ENCODE measurements around the gene BABAM1. TPM values are rescaled to one million over a fixed set of nuclear protein-coding genes. Genes with fewer than 3 reads are reported as not detected.

Gene BABAM1
- total and polyA plus RNA-seq, 9 of the 15 experiments (the other 6 are each of a cell fraction or from before 2014, with no cell fraction given) = 14.7 to 160 (median 113) TPM

GRCh38 chr19:17235300-17235970 lies 31.8 kb upstream of the BABAM1 start (continued):
- TF ChIP-seq RNF219 (CRISPR knock-in tag; IDR thresholded peaks at IDR 0.05) (no peak), NFIC (IDR thresholded peaks at IDR 0.05) (peak; percentile 16; the same call in 1 of the 2 replicates), ESRRB (CRISPR knock-in tag; IDR thresholded peaks at IDR 0.05; ENCODE audit: borderline replicate concordance) (no peak), RNF2 (IDR thresholded peaks at IDR 0.05) (peak; percentile 40; the same call in 1 of the 2 replicates), BRF1 (IDR thresholded peaks at IDR 0.05; ENCODE audit: borderline replicate concordance, extremely low read depth, insufficient read length) (no peak), CTCFL (IDR thresholded peaks at IDR 0.05; ENCODE audit: borderline replicate concordance, insufficient read depth, low read depth, low read length, poor library complexity, severe bottlenecking) (peak; percentile 81), BCLAF1 (IDR thresholded peaks at IDR 0.05; ENCODE audit: borderline replicate concordance in 1 of 2, control insufficient read depth in 1 of 2, low read depth in 2 of 2, low read length in 1 of 2) (no peak), ZNF143 (CRISPR knock-in tag; IDR thresholded peaks at IDR 0.05) (no peak), E2F6 (IDR thresholded peaks at IDR 0.05; ENCODE audit: borderline replicate concordance in 1 of 2, extremely low read depth in 1 of 2, insufficient read depth in 1 of 2, insufficient read length in 1 of 2, low read depth in 1 of 2, low read length in 1 of 2, poor library complexity in 1 of 2, severe bottlenecking in 1 of 2) (peak; percentile 44 to 91), ZFP36 (IDR thresholded peaks at IDR 0.05; ENCODE audit: low read depth, low read length, partially characterized antibody) (no peak), ZNF354B (CRISPR knock-in tag; IDR thresholded peaks at IDR 0.05) (no peak), SMARCE1 (IDR thresholded peaks at IDR 0.05) (no peak), THRAP3 (IDR thresholded peaks at IDR 0.05; ENCODE audit: borderline replicate concordance) (no peak), HDAC2 (IDR thresholded peaks at IDR 0.05) (no peak), CREB3 (tag; conservative IDR thresholded peaks at IDR 0.05; ENCODE audit: low read depth) (no peak), ZNF174 (CRISPR knock-in tag; IDR thresholded peaks at IDR 0.05) (no peak), ZC3H8 (IDR thresholded peaks at IDR 0.05) (no peak), ZNF232 (CRISPR knock-in tag; IDR thresholded peaks at IDR 0.05) (0 out of 2 replicates have a peak, but pooled peaks have one; percentile 38)

Data from K562 (cell line).